H9 (cell line): ENCODE results near the gene SOX15. TPM values are rescaled to one million over a fixed set of nuclear protein-coding genes. Genes with fewer than 3 reads are reported as not detected.

Source experiments
- DNase-seq: peaks from one replicate; pipeline ENCODE4 v3.0.0-alpha.2; 2017
- H2AFZ ChIP-seq: one replicate; pipeline ENCODE4 v1.6.1; 2013; ENCODE audit warnings: mild to moderate bottlenecking, low read length, control low read depth, moderate library complexity
- H2AK5ac ChIP-seq: 2 replicates; pipeline ENCODE4 v1.6.1; 2013; ENCODE audit warnings: low read length, control low read depth, mixed read lengths; ENCODE audit not compliant: insufficient read length
- H2BK120ac ChIP-seq: one replicate; pipeline ENCODE4 v1.6.1; 2013; ENCODE audit warnings: low read depth, mild to moderate bottlenecking, low read length, control low read depth, inconsistent platforms; ENCODE audit not compliant: poor library complexity, severe bottlenecking
- H2BK12ac ChIP-seq: 2 replicates; pipeline ENCODE4 v1.6.1; 2013; ENCODE audit warnings: low read length, control low read depth, mixed read lengths, low read depth; ENCODE audit not compliant: insufficient read length
- H2BK15ac ChIP-seq: 2 replicates; pipeline ENCODE4 v1.6.1; 2013; ENCODE audit warnings: low read depth, low read length, control low read depth
- H2BK20ac ChIP-seq: one replicate; pipeline ENCODE4 v1.6.1; 2013; ENCODE audit warnings: low read depth, mild to moderate bottlenecking, low read length, control low read depth, inconsistent platforms; ENCODE audit not compliant: poor library complexity, severe bottlenecking
- H2BK5ac ChIP-seq: 2 replicates; pipeline ENCODE4 v1.6.1; 2013; ENCODE audit warnings: low read length, control low read depth, mixed read lengths; ENCODE audit not compliant: insufficient read length
- H3K14ac ChIP-seq: 2 replicates; pipeline ENCODE4 v1.6.1; 2013; ENCODE audit warnings: low read length, control low read depth; ENCODE audit not compliant: insufficient read depth
- H3K18ac ChIP-seq: 2 replicates; pipeline ENCODE4 v1.6.1; 2013; ENCODE audit warnings: low read depth, mild to moderate bottlenecking, mixed read lengths, low read length, control low read depth; ENCODE audit not compliant: insufficient read length
- H3K23ac ChIP-seq: 2 replicates; pipeline ENCODE4 v1.6.1; 2013; ENCODE audit warnings: low read length, control low read depth, mixed read lengths, low read depth; ENCODE audit not compliant: insufficient read length
- H3K23me2 ChIP-seq: 2 replicates; pipeline ENCODE4 v1.6.1; 2013; ENCODE audit warnings: low read depth, mild to moderate bottlenecking, mixed read lengths, low read length, control low read depth; ENCODE audit not compliant: insufficient read length, poor library complexity, severe bottlenecking
- H3K27ac ChIP-seq: 2 replicates; pipeline ENCODE4 v1.5.1; 2013; ENCODE audit warnings: low read length, control low read depth, mixed read lengths, low read depth; ENCODE audit not compliant: insufficient read length
- H3K27me3 ChIP-seq: 2 replicates; pipeline ENCODE4 v1.6.1; 2013; ENCODE audit warnings: low read length, control low read depth, inconsistent platforms; ENCODE audit not compliant: insufficient read depth
- H3K4ac ChIP-seq: 2 replicates; pipeline ENCODE4 v1.6.1; 2013; ENCODE audit warnings: low read depth, mild to moderate bottlenecking, control low read depth, inconsistent platforms, low read length, moderate library complexity
- H3K4me1 ChIP-seq: 2 replicates; pipeline ENCODE4 v1.6.1; 2013; ENCODE audit warnings: low read length, control low read depth, inconsistent platforms; ENCODE audit not compliant: insufficient read depth
- H3K4me2 ChIP-seq: 2 replicates; pipeline ENCODE4 v1.6.1; 2013; ENCODE audit warnings: low read length, control low read depth, mixed read lengths; ENCODE audit not compliant: insufficient read length, insufficient read depth
- H3K56ac ChIP-seq: 2 replicates; pipeline ENCODE4 v1.6.1; 2013; ENCODE audit warnings: low read depth, mild to moderate bottlenecking, mixed read lengths, low read length, control low read depth; ENCODE audit not compliant: insufficient read length
- H3K79me1 ChIP-seq: 2 replicates; pipeline ENCODE4 v1.6.1; 2013; ENCODE audit warnings: low read depth, mild to moderate bottlenecking, moderate library complexity, low read length, control low read depth, inconsistent platforms; ENCODE audit not compliant: insufficient read depth, poor library complexity, severe bottlenecking
- H3K79me2 ChIP-seq: 2 replicates; pipeline ENCODE4 v1.6.1; 2013; ENCODE audit warnings: low read length, control low read depth, inconsistent platforms; ENCODE audit not compliant: insufficient read depth
- H3K9ac ChIP-seq: 2 replicates; pipeline ENCODE4 v1.6.1; 2013; ENCODE audit warnings: low read length, control low read depth, mixed read lengths; ENCODE audit not compliant: insufficient read length; ENCODE audit errors: extremely low read depth
- H3K9me3 ChIP-seq: one replicate; pipeline ENCODE4 v1.6.1; 2013; ENCODE audit warnings: low read depth, low read length, inconsistent platforms; ENCODE audit not compliant: control insufficient read depth
- H3T11ph ChIP-seq: one replicate; pipeline ENCODE4 v1.6.1; 2013; ENCODE audit warnings: mild to moderate bottlenecking, low read length, control low read depth, inconsistent platforms
- H4K20me1 ChIP-seq: one replicate; pipeline ENCODE4 v1.6.1; 2013; ENCODE audit not compliant: control insufficient read depth, insufficient read length, insufficient read depth
- H4K5ac ChIP-seq: 2 replicates; pipeline ENCODE4 v1.6.1; 2013; ENCODE audit warnings: low read depth, mild to moderate bottlenecking, mixed read lengths, low read length, control low read depth; ENCODE audit not compliant: insufficient read length
- H4K8ac ChIP-seq: replicated peaks from 2 replicates; pipeline ENCODE4 v1.6.1; 2013; ENCODE audit warnings: low read length, control low read depth, mixed read lengths, low read depth; ENCODE audit not compliant: insufficient read length
- H4K91ac ChIP-seq: 2 replicates; pipeline ENCODE4 v1.6.1; 2013; ENCODE audit warnings: low read depth, mild to moderate bottlenecking, moderate library complexity, mixed read lengths, low read length, control low read depth; ENCODE audit not compliant: insufficient read length
- H3K27ac Mint-ChIP-seq, 3 experiments: 2 replicates in 2 of 3; 3 replicates in 1 of 3; pipeline ENCODE4 v1.8.0; 2020 to 2021; ENCODE audit warnings: mixed read lengths in 3 of 3, mild to moderate bottlenecking in 1 of 3, moderate library complexity in 1 of 3
- H3K27me3 Mint-ChIP-seq: 2 replicates; pipeline ENCODE4 v1.8.0; 2021; ENCODE audit warnings: low read depth, mild to moderate bottlenecking, moderate library complexity, mixed read lengths
- H3K36me3 Mint-ChIP-seq, 3 experiments: 2 replicates in 2 of 3; 3 replicates in 1 of 3; pipeline ENCODE4 v1.8.0; 2020 to 2021; ENCODE audit warnings: low read depth in 3 of 3, mixed read lengths in 3 of 3; ENCODE audit not compliant: insufficient read depth in 1 of 3
- H3K4me1 Mint-ChIP-seq, 2 experiments: 2 replicates each; pipeline ENCODE4 v1.8.0; 2020; ENCODE audit warnings: mixed read lengths in 2 of 2
- H3K4me3 Mint-ChIP-seq, 2 experiments: 2 replicates in 1 of 2; 3 replicates in 1 of 2; pipeline ENCODE4 v1.8.0; 2020 to 2021; ENCODE audit warnings: mild to moderate bottlenecking in 2 of 2, mixed read lengths in 2 of 2, moderate library complexity in 1 of 2
- H3K9me3 Mint-ChIP-seq, 2 experiments: 2 replicates in 1 of 2; 3 replicates in 1 of 2; pipeline ENCODE4 v1.8.0; 2020; ENCODE audit warnings: mild to moderate bottlenecking in 2 of 2, mixed read lengths in 2 of 2, moderate library complexity in 1 of 2
- CTCF ChIP-seq: fragments of 200-600 bp; sonication (generic); conservative IDR thresholded peaks from 3 replicates; pipeline ENCODE4 v1.8.0; 2021; ENCODE audit warnings: antibody characterized with exemption, mild to moderate bottlenecking
- WGBS: extraction: QIAGEN DNeasy Blood & Tissue Kit; methylation state at CpG from one replicate; pipeline ENCODE4 v1.1.7; 2013; ENCODE audit warnings: missing lambda C conversion rate, low lambda C conversion rate, mixed read lengths; ENCODE audit not compliant: insufficient read length; ENCODE audit errors: extremely low coverage; 5-methylcytosine and 5-hydroxymethylcytosine counted together
- total RNA-seq: library from RNA; stranded (reverse); gene quantifications from 2 replicates; pipeline ENCODE4 v1.2.1, GENCODE V29; 2021

SOX15 gene
- total RNA-seq, 1 experiment from 2014 or later: 7.7 TPM

- no peak overlapping the region for H3K9ac ChIP-seq
- H3K23ac ChIP-seq: no peak overlapping the region
- no CpG with 5 or more reads among the region's 10 CpGs for WGBS
- H2AFZ ChIP-seq: no peak overlapping the region
- H3K27ac ChIP-seq: no peak overlapping the region
- H2BK5ac ChIP-seq: no peak overlapping the region
- H2BK120ac ChIP-seq: no peak overlapping the region
- peaks cover 21% of the 10 kb centered on the region; the same call in 1 of the 2 replicates for H3K79me2 ChIP-seq
- H3K9me3 Mint-ChIP-seq: peaks cover 3 to 7% of the 10 kb centered on the region in 2 experiments; a peak in 3 of 5 replicates
- peaks cover 22 to 25% of the 10 kb centered on the region in 2 experiments for H3K4me1 Mint-ChIP-seq
- no peak overlapping the region for H2BK12ac ChIP-seq
- DNase-seq: no peak
- no peak overlapping the region for H3K18ac ChIP-seq
- peaks cover 2% of the 10 kb centered on the region for H3K79me1 ChIP-seq
- H2BK15ac ChIP-seq: no peak overlapping the region
- peaks cover 8% of the 10 kb centered on the region for H3K27me3 Mint-ChIP-seq
- H3K23me2 ChIP-seq: peaks cover 5% of the 10 kb centered on the region
- no peak overlapping the region for H2AK5ac ChIP-seq
- H3K56ac ChIP-seq: no peak overlapping the region
- H3K4me2 ChIP-seq: no peak overlapping the region
- no peak overlapping the region for H4K5ac ChIP-seq
- H3K36me3 Mint-ChIP-seq: peaks cover 54 to 88% (median 77%) of the 10 kb centered on the region in 3 experiments
- no peaks in the 10 kb centered on the region for H3K9me3 ChIP-seq
- H4K20me1 ChIP-seq: no peaks in the 10 kb centered on the region
- peak overlapping the region in 2 of 3 experiments; percentile 23 to 25; a peak in 3 of 7 replicates for H3K27ac Mint-ChIP-seq
- H3K14ac ChIP-seq: no peak overlapping the region
- no peak overlapping the region for H3T11ph ChIP-seq
- H3K4me3 Mint-ChIP-seq: peak overlapping the region in 1 of 2 experiments; percentile 60; a peak in 2 of 5 replicates
- TF ChIP-seq CTCF: no peak
- no peaks in the 10 kb centered on the region for H3K27me3 ChIP-seq
- peaks cover 4% of the 10 kb centered on the region; the same call in 1 of the 2 replicates for H3K4me1 ChIP-seq
- no peak overlapping the region for H2BK20ac ChIP-seq
- H4K91ac ChIP-seq: no peak overlapping the region
- no peak overlapping the region for H4K8ac ChIP-seq
- H3K4ac ChIP-seq: no peak overlapping the region
These were observed 19.5 kb downstream of the SOX15 start for GRCh38 chr17:7570351-7570750.
